Panc1 (cell line): ENCODE results near the gene H6PD. TPM values are rescaled to one million over a fixed set of nuclear protein-coding genes. Genes with fewer than 3 reads are reported as not detected.
A peak's percentile ranks its signal among the peaks of the same experiment; 100 is the strongest.

Experiments
- ATAC-seq: fragments of 200-7000 bp; cut with Tn5 transposase; 2 replicates; pipeline ENCODE4 v1.9.1; 2020; ENCODE audit warnings: mild to moderate bottlenecking, moderate library complexity
- BruUV-seq: library from RNA; stranded (reverse); fragments of 400-500 nt; replicated peaks from 2 replicates; lab custom pipeline; 2021; lab: Mats Ljungman, UMichigan
- CTCF ChIA-PET: fragments of 300-600 bp; sonication (Branson Sonifier 250); formaldehyde crosslinking; loops from one replicate; lab custom pipeline; 2022; ENCODE audit warnings: antibody characterized with exemption; lab: Charles Lee
- POLR2A ChIA-PET: fragments of 300-600 bp; sonication (Branson Sonifier 250); formaldehyde crosslinking; loops from one replicate; lab custom pipeline; 2022; ENCODE audit warnings: antibody characterized with exemption; lab: Charles Lee
- DNase-seq: peaks from one replicate; pipeline ENCODE4 v3.0.0-alpha.2; 2010; ENCODE audit warnings: low read depth, low spot score
- H3K27ac ChIP-seq: 2 replicates; pipeline ENCODE4 v1.5.1; 2011; ENCODE audit warnings: mild to moderate bottlenecking, low read length, inconsistent platforms
- H3K27me3 ChIP-seq: fragments of 200-500 bp; sonication (Bioruptor generic); 2 replicates; pipeline ENCODE4 v1.6.0; 2014; ENCODE audit warnings: low read length, inconsistent platforms; ENCODE audit not compliant: control insufficient read depth, insufficient read depth
- H3K36me3 ChIP-seq: fragments of 200-500 bp; sonication (Bioruptor generic); 2 replicates; pipeline ENCODE4 v1.5.1; 2014; ENCODE audit warnings: inconsistent platforms, mild to moderate bottlenecking, low read length, moderate library complexity; ENCODE audit not compliant: control insufficient read depth, insufficient read depth
- H3K4me1 ChIP-seq: 2 replicates; pipeline ENCODE4 v1.5.1; 2011; ENCODE audit warnings: inconsistent platforms, mild to moderate bottlenecking, low read length, moderate library complexity; ENCODE audit not compliant: control insufficient read depth, insufficient read depth
- H3K4me3 ChIP-seq, 2 experiments: 2 replicates each; pipeline ENCODE4 v1.5.1; 2011 to 2012; ENCODE audit warnings: low read depth in 2 of 2, low read length in 2 of 2, mild to moderate bottlenecking in 2 of 2, inconsistent platforms in 1 of 2, moderate library complexity in 1 of 2
- H3K9me3 ChIP-seq: fragments of 200-500 bp; sonication (Bioruptor generic); 2 replicates; pipeline ENCODE4 v1.5.1; 2014; ENCODE audit warnings: low read depth, mild to moderate bottlenecking, inconsistent platforms, low read length, moderate library complexity; ENCODE audit not compliant: control insufficient read depth, insufficient read depth
- CTCF ChIP-seq: fragments of 450-650 bp; IDR thresholded peaks from 2 replicates; pipeline ENCODE4 v1.5.1; 2017; ENCODE audit warnings: mild to moderate bottlenecking
- POLR2AphosphoS5 ChIP-seq: IDR thresholded peaks from 2 replicates; pipeline ENCODE4 v1.6.1; 2012; ENCODE audit warnings: mild to moderate bottlenecking, low read depth, low read length, moderate library complexity
- REST ChIP-seq, 2 experiments: IDR thresholded peaks; 2 replicates each; pipeline ENCODE4 v1.6.1; 2011 to 2012; ENCODE audit warnings: low read depth in 2 of 2, control low read depth in 1 of 2, low read length in 1 of 2, mild to moderate bottlenecking in 1 of 2, moderate library complexity in 1 of 2; ENCODE audit not compliant: insufficient read depth in 1 of 2
- SIN3A ChIP-seq: IDR thresholded peaks from 2 replicates; pipeline ENCODE4 v1.6.1; 2012; ENCODE audit warnings: low read depth, mild to moderate bottlenecking, low read length, moderate library complexity, borderline replicate concordance; ENCODE audit not compliant: insufficient read depth
- TCF7L2 ChIP-seq: IDR thresholded peaks from 2 replicates; pipeline ENCODE4 v1.6.1; 2011; ENCODE audit warnings: mild to moderate bottlenecking, low read depth, low read length, inconsistent platforms
- in situ Hi-C: cut with HindIII; loops from 2 replicates; pipeline ENCODE4 v1.10.0; 2016; ENCODE audit warnings: low sequenced_read_pairs, low pct_unique_long_range_greater_than_20kb
- intact Hi-C: fragments of 100-400 bp; cut with micrococcal nuclease; formaldehyde crosslinking; loops from one replicate; pipeline ENCODE4 v1.10.0; 2022; ENCODE audit not compliant: unreplicated experiment
- total RNA-seq: library from RNA; stranded (reverse); gene quantifications from one replicate; pipeline ENCODE4 v1.2.1, GENCODE V29; 2021; ENCODE audit not compliant: unreplicated experiment

Gene H6PD
- total RNA-seq, 1 experiment from 2014 or later, result 23.5 TPM

- H3K27ac ChIP-seq, result peak overlapping the region; percentile 81
- H3K4me1 ChIP-seq, result peaks cover 95% of the 10 kb centered on the region
- in situ Hi-C loops (no loop called here), intact Hi-C loops (no loop called here)
- ATAC-seq (no peak), DNase-seq (no peak)
- BruUV-seq, result no TSS peak
- H3K27me3 ChIP-seq, result no peaks in the 10 kb centered on the region
- ChIA-PET POLR2A (no interaction called here), CTCF (interaction anchor here (0.6 to 2.4 kb wide), 3 partner anchors 28 to 50 kb away, joined by 3 to 6 read pairs (median 6); no protein-coding TSS in a partner anchor)
- H3K36me3 ChIP-seq, result no peaks in the 10 kb centered on the region
- no peak for TF ChIP-seq CTCF
- no peak for TF ChIP-seq TCF7L2
- TF ChIP-seq REST (IDR thresholded peaks at IDR 0.05; ENCODE audit: insufficient read depth in 1 of 2, low read depth in 2 of 2, low read length in 1 of 2), result no peak
- TF ChIP-seq POLR2AphosphoS5, result no peak
- TF ChIP-seq SIN3A, result no peak
- H3K9me3 ChIP-seq, result no peaks in the 10 kb centered on the region
- H3K4me3 ChIP-seq, result peak overlapping the region in 1 of 2 experiments; percentile 29; a peak in 2 of 4 replicates
Observed at GRCh38 chr1:9317072-9317471, 82.5 kb downstream of the H6PD start.

GRCh38 chr1:9317591-9318417 lies 83.2 kb downstream of the H6PD start:
- TF ChIP-seq CTCF, result no peak
- TF ChIP-seq TCF7L2, result no peak
- TF ChIP-seq REST (IDR thresholded peaks at IDR 0.05; ENCODE audit: insufficient read depth in 1 of 2, low read depth in 2 of 2, low read length in 1 of 2), result no peak
- no peak for TF ChIP-seq POLR2AphosphoS5
- no peak for TF ChIP-seq SIN3A
- Histone ChIP-seq H3K9me3 (no peaks in the 10 kb centered on the region), H3K36me3 (no peaks in the 10 kb centered on the region), H3K27ac (peak overlapping the region; percentile 81), H3K4me1 (peaks cover 94% of the 10 kb centered on the region), H3K27me3 (no peaks in the 10 kb centered on the region), H3K4me3 (peak overlapping the region in 1 of 2 experiments; percentile 29; a peak in 2 of 4 replicates)
- in situ Hi-C loops (no loop called here), intact Hi-C loops (no loop called here)
- BruUV-seq, result TSS peak; percentile 4
- CTCF ChIA-PET, result interaction anchor here (0.6 to 2.4 kb wide), 4 partner anchors 28 to 138 kb away, joined by 3 to 12 read pairs (median 6); no protein-coding TSS in a partner anchor
- DNase-seq (no peak), ATAC-seq (peak; percentile 46)
- POLR2A ChIA-PET, result interaction anchor here (0.6 to 0.7 kb wide), 3 partner anchors 35 to 42 kb away, joined by 3 to 11 read pairs (median 11); no protein-coding TSS in a partner anchor
